CD4-positive, alpha-beta T cell (primary cell): ENCODE results near the gene MYD88. TPM values are rescaled to one million over a fixed set of nuclear protein-coding genes. Genes with fewer than 3 reads are reported as not detected.

Experiments
- ATAC-seq: fragments of 200-7000 bp; cut with Tn5 transposase; one replicate; pipeline ENCODE4 v1.10.0; 2022; ENCODE audit warnings: mild to moderate bottlenecking; ENCODE audit not compliant: poor library complexity
- CTCF ChIA-PET: fragments of 350-600 bp; sonication (Branson Sonifier 250); formaldehyde crosslinking; loops from one replicate; lab custom pipeline; 2021; ENCODE audit warnings: antibody characterized with exemption, inconsistent platforms; lab: Charles Lee
- POLR2A ChIA-PET: fragments of 350-600 bp; sonication (Branson Sonifier 250); formaldehyde crosslinking; loops from one replicate; lab custom pipeline; 2021; ENCODE audit warnings: antibody characterized with exemption, inconsistent platforms; lab: Charles Lee
- DNase-seq, 14 experiments: peaks; one replicate each; pipeline ENCODE4 v3.0.0-alpha.2; 2013 to 2020; ENCODE audit warnings: mixed read lengths in 2 of 14
- H3K27ac ChIP-seq, 2 donors: one replicate each; pipeline versions ENCODE4 v1.5.1 to v1.7.0; 2013; ENCODE audit warnings: low read length in 2 of 2, low read depth in 1 of 2, mild to moderate bottlenecking in 1 of 2
- H3K27me3 ChIP-seq, 2 experiments: 1 replicate in 1 of 2; 2 replicates in 1 of 2; pipeline versions ENCODE4 v1.6.1 to v1.7.0; 2013; ENCODE audit warnings: low read length in 2 of 2, control low read depth in 1 of 2, mild to moderate bottlenecking in 1 of 2, moderate library complexity in 1 of 2; ENCODE audit not compliant: insufficient read depth in 2 of 2, control insufficient read depth in 1 of 2
- H3K36me3 ChIP-seq: one replicate; pipeline ENCODE4 v1.6.1; 2013; ENCODE audit warnings: low read length, control low read depth; ENCODE audit not compliant: insufficient read depth
- H3K4me1 ChIP-seq: one replicate; pipeline ENCODE4 v1.6.1; 2013; ENCODE audit warnings: low read length, control low read depth; ENCODE audit not compliant: insufficient read depth
- H3K4me3 ChIP-seq: one replicate; pipeline ENCODE4 v1.5.1; 2013; ENCODE audit warnings: mild to moderate bottlenecking, low read length, moderate library complexity
- H3K9me3 ChIP-seq, 2 experiments: 1 replicate in 1 of 2; 2 replicates in 1 of 2; pipeline versions ENCODE4 v1.6.1 to v1.7.0; 2013; ENCODE audit warnings: low read length in 2 of 2, mild to moderate bottlenecking in 2 of 2, control low read depth in 1 of 2, moderate library complexity in 1 of 2; ENCODE audit not compliant: control insufficient read depth in 1 of 2, insufficient read depth in 1 of 2
- H3K27ac Mint-ChIP-seq: one replicate; pipeline ENCODE4 v1.8.0; 2020; ENCODE audit warnings: mixed read lengths
- H3K27me3 Mint-ChIP-seq: one replicate; pipeline ENCODE4 v1.8.0; 2021; ENCODE audit warnings: mixed read lengths
- H3K36me3 Mint-ChIP-seq: one replicate; pipeline ENCODE4 v1.8.0; 2021; ENCODE audit warnings: low read depth, mixed read lengths
- H3K4me1 Mint-ChIP-seq: one replicate; pipeline ENCODE4 v1.8.0; 2021; ENCODE audit warnings: low read depth, mixed read lengths
- H3K4me3 Mint-ChIP-seq: one replicate; pipeline ENCODE4 v1.8.0; 2020; ENCODE audit warnings: mild to moderate bottlenecking, mixed read lengths
- H3K9me3 Mint-ChIP-seq: one replicate; pipeline ENCODE4 v1.8.0; 2020; ENCODE audit warnings: mixed read lengths
- intact Hi-C, 2 experiments: fragments of 100-400 bp; cut with DNase I in 1 of 2; cut with micrococcal nuclease in 1 of 2; formaldehyde crosslinking; loops; one replicate each; pipeline versions ENCODE4 v1.15.1 to v1.9.0; 2023 to 2025; cut with DNase I, micrococcal nuclease
- total RNA-seq, 174 experiments: library from RNA in 2 of 174; stranded (reverse) in 2 of 174; gene quantifications; one replicate each; pipeline ENCODE4 v1.2.3 and lab custom pipeline; 2021 to 2026
- TF ChIP-seq, protein P1 (sequence below): fragments of 200-600 bp; IDR thresholded peaks from one replicate; pipeline ENCODE4 v1.8.0; 2022; ENCODE audit warnings: antibody characterized with exemption, mild to moderate bottlenecking

MYD88 gene
- total RNA-seq, 2 experiments from 2014 or later = 26.9 to 27.2 TPM

- no peak overlapping the region for H3K27ac Mint-ChIP-seq
- H3K4me3 Mint-ChIP-seq = no peak overlapping the region
- CTCF ChIA-PET = interaction anchor here (0.6 kb wide), 1 partner anchor 187 kb away, joined by 5 read pairs; no protein-coding TSS in a partner anchor
- DNase-seq (peak in 2 of 14 experiments; percentile 17 to 19), ATAC-seq (no peak)
- H3K27ac ChIP-seq = no peak overlapping the region
- H3K27me3 ChIP-seq = no peaks in the 10 kb centered on the region
- TF ChIP-seq, protein P1, sequence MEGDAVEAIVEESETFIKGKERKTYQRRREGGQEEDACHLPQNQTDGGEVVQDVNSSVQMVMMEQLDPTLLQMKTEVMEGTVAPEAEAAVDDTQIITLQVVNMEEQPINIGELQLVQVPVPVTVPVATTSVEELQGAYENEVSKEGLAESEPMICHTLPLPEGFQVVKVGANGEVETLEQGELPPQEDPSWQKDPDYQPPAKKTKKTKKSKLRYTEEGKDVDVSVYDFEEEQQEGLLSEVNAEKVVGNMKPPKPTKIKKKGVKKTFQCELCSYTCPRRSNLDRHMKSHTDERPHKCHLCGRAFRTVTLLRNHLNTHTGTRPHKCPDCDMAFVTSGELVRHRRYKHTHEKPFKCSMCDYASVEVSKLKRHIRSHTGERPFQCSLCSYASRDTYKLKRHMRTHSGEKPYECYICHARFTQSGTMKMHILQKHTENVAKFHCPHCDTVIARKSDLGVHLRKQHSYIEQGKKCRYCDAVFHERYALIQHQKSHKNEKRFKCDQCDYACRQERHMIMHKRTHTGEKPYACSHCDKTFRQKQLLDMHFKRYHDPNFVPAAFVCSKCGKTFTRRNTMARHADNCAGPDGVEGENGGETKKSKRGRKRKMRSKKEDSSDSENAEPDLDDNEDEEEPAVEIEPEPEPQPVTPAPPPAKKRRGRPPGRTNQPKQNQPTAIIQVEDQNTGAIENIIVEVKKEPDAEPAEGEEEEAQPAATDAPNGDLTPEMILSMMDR = no peak
- POLR2A ChIA-PET = no interaction called here
- intact Hi-C loops = loop anchor here in 1 of 2 experiments (5.0 kb wide), 1 partner anchor 265 kb away; no protein-coding TSS in a partner anchor
- peaks cover 18% of the 10 kb centered on the region for H3K36me3 Mint-ChIP-seq
- H3K9me3 Mint-ChIP-seq = no peaks in the 10 kb centered on the region
- no peaks in the 10 kb centered on the region for H3K36me3 ChIP-seq
- no peaks in the 10 kb centered on the region for H3K4me1 ChIP-seq
- H3K9me3 ChIP-seq = no peaks in the 10 kb centered on the region
- H3K4me3 ChIP-seq = no peak overlapping the region
- no peaks in the 10 kb centered on the region for H3K27me3 Mint-ChIP-seq
- no peaks in the 10 kb centered on the region for H3K4me1 Mint-ChIP-seq
Observed at GRCh38 chr3:38101811-38102443, 36.5 kb upstream of the MYD88 start.

DNA sequence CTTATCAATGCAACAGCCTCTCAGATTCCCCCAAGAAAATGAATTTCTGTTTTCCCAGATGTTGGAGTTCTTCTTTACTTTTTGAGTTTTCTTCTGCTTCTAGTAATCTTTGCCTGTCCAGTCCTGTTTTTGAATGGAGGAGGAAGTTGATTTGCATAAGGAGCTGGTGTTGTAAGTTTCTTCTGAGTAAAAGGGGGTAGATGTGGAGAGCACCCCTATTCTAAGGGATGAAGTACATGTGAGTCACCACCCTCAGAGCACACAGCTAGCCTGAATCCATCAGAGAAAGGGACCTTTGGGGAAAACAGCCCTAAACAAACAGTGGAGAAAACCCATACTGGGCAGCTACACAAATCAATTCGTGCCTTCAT, 36.0 kb upstream of the MYD88 start:
- H3K36me3 ChIP-seq = no peaks in the 10 kb centered on the region
- H3K4me1 Mint-ChIP-seq = no peaks in the 10 kb centered on the region
- ATAC-seq (no peak), DNase-seq (peak in 2 of 14 experiments; percentile 12 to 49)
- H3K4me3 Mint-ChIP-seq = no peak overlapping the region
- no peaks in the 10 kb centered on the region for H3K27me3 ChIP-seq
- H3K36me3 Mint-ChIP-seq = peaks cover 18% of the 10 kb centered on the region
- no peaks in the 10 kb centered on the region for H3K9me3 Mint-ChIP-seq
- H3K4me1 ChIP-seq = no peaks in the 10 kb centered on the region
- H3K27ac ChIP-seq = no peak overlapping the region
- CTCF ChIA-PET = interaction anchor here (0.6 kb wide), 1 partner anchor 187 kb away, joined by 5 read pairs; no protein-coding TSS in a partner anchor
- H3K4me3 ChIP-seq = no peak overlapping the region
- H3K9me3 ChIP-seq = no peaks in the 10 kb centered on the region
- TF ChIP-seq, protein P1 = no peak
- intact Hi-C loops = loop anchor here in 1 of 2 experiments (5.0 kb wide), 1 partner anchor 265 kb away; no protein-coding TSS in a partner anchor
- POLR2A ChIA-PET = no interaction called here
- H3K27me3 Mint-ChIP-seq = no peaks in the 10 kb centered on the region
- H3K27ac Mint-ChIP-seq = no peak overlapping the region

GRCh38 chr3:38105525-38105924, 32.9 kb upstream of the MYD88 start:
- Histone ChIP-seq H3K4me3 (no peak overlapping the region), H3K27ac (no peak overlapping the region), H3K4me1 (no peaks in the 10 kb centered on the region), H3K36me3 (no peaks in the 10 kb centered on the region), H3K9me3 (no peaks in the 10 kb centered on the region), H3K27me3 (no peaks in the 10 kb centered on the region)
- TF ChIP-seq, protein P1 = no peak
- CTCF ChIA-PET = no interaction called here
- no peaks in the 10 kb centered on the region for H3K9me3 Mint-ChIP-seq
- DNase-seq (no peak), ATAC-seq (no peak)
- no peaks in the 10 kb centered on the region for H3K4me1 Mint-ChIP-seq
- no peak overlapping the region for H3K27ac Mint-ChIP-seq
- peaks cover 18% of the 10 kb centered on the region for H3K36me3 Mint-ChIP-seq
- no peak overlapping the region for H3K4me3 Mint-ChIP-seq
- intact Hi-C loops = no loop called here
- POLR2A ChIA-PET = no interaction called here
- H3K27me3 Mint-ChIP-seq = no peaks in the 10 kb centered on the region
